H1 (cell line): Measurements from ENCODE around the gene GLG1. TPM values are rescaled to one million over a fixed set of nuclear protein-coding genes. Genes with fewer than 3 reads are reported as not detected.

Experiments
- CBX8 ChIP-seq: fragments of 300-800, 300-1000 bp; sonication (generic); IDR thresholded peaks from 2 replicates; pipeline ENCODE4 v1.7.1; 2016; ENCODE audit warnings: low read depth, low read length, borderline replicate concordance
- KDM5A ChIP-seq: fragments of 200-600 bp; IDR thresholded peaks from 2 replicates; pipeline ENCODE4 v1.7.1; 2012; ENCODE audit warnings: mild to moderate bottlenecking, low read length, inconsistent platforms, mixed read lengths
- POLR2A ChIP-seq, 2 experiments: IDR thresholded peaks; 1 replicate in 1 of 2; 2 replicates in 1 of 2; pipeline ENCODE4 v1.6.1; 2011; ENCODE audit warnings: low read depth in 2 of 2, low read length in 2 of 2, mild to moderate bottlenecking in 2 of 2; ENCODE audit errors: control extremely low read depth in 1 of 2
- RBBP5 ChIP-seq: IDR thresholded peaks from 2 replicates; pipeline ENCODE4 v1.7.1; 2012; ENCODE audit warnings: low read depth, mild to moderate bottlenecking, inconsistent platforms, low read length, moderate library complexity, borderline replicate concordance
- RXRA ChIP-seq: IDR thresholded peaks from 2 replicates; pipeline ENCODE4 v1.6.1; 2011; ENCODE audit warnings: low read depth, mild to moderate bottlenecking, low read length, moderate library complexity; ENCODE audit not compliant: insufficient read depth
- SIN3A ChIP-seq, 2 experiments: IDR thresholded peaks in 1 of 2; conservative IDR thresholded peaks in 1 of 2; 2 replicates each; pipeline ENCODE4 v1.6.1; 2011 to 2012; ENCODE audit warnings: low read length in 2 of 2, improper control_type of control experiment in 1 of 2, low read depth in 1 of 2, mild to moderate bottlenecking in 1 of 2
- polyA plus RNA-seq, 7 experiments: library from polyadenylated mRNA; depleted of rRNA in 3 of 7; stranded (reverse) in 5 of 7; unstranded in 2 of 7; fragments of >200 nt in 5 of 7; fragments of 200-250 nt in 2 of 7; gene quantifications; 1 replicate in 5 of 7; 2 replicates in 1 of 7; 4 replicates in 1 of 7; pipeline versions ENCODE4 v1.2.1 to v1.2.3, GENCODE V29; 2011 to 2013; ENCODE audit warnings: missing spikeins in 2 of 7, mixed read lengths in 2 of 7
- total RNA-seq: library from RNA; stranded (reverse); fragmentation: NEBNext Ultra II Directional; extraction: Animal tissue kit (Norgen Biotek cat#: 25700); gene quantifications from 2 replicates; pipeline ENCODE4 v1.2.1, GENCODE V29; 2021

The GLG1 gene
- total and polyA plus RNA-seq, 2 of the 8 experiments (the other 6 are each of a cell fraction or from before 2014, with no cell fraction given): 53.4 to 139 TPM

GRCh38 chr16:74637742-74638453 lies 31.0 kb upstream of the GLG1 start (continued):
- no peak for TF ChIP-seq CBX8
- TF ChIP-seq SIN3A (conservative IDR thresholded peaks at IDR 0.05 in 1 of 2, IDR thresholded peaks at IDR 0.05 in 1 of 2; ENCODE audit: low read depth in 1 of 2, low read length in 2 of 2): no peak
- TF ChIP-seq POLR2A (IDR thresholded peaks at IDR 0.05; ENCODE audit: control extremely low read depth in 1 of 2, low read depth in 2 of 2, low read length in 2 of 2): no peak
- no peak for TF ChIP-seq RBBP5
- no peak for TF ChIP-seq RXRA
- TF ChIP-seq KDM5A: no peak
